ENCODE measurements around the gene UBR3.

DNA sequence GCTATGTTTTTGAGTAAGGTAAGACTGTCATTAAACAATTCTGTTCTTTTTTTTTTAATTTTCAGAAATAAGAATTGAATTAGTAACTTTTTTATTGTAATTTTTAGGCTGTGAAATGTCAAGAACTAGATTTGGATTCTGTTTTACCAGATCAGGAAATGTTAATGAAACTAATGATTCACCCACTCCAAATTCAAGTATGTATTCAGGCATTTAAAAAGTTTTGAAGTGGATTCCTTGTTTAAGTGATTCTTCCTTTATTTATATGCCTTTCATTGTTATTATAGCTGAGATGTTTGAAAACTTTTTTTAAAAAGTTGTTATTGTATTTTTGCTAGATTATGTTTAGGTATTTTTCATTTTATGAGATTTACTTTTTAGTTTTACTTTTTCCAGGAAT, 96.7 kb downstream of the UBR3 start:
- no peak for TF ChIP-seq POLR2A (IDR thresholded peaks at IDR 0.05; ENCODE audit: low read depth, low read length)
- no peak for TF ChIP-seq CEBPB (IDR thresholded peaks at IDR 0.05; ENCODE audit: low read depth, low read length)
- TF ChIP-seq RFX5 (IDR thresholded peaks at IDR 0.05; ENCODE audit: low read depth, low read length): no peak
- TF ChIP-seq, protein P1, sequence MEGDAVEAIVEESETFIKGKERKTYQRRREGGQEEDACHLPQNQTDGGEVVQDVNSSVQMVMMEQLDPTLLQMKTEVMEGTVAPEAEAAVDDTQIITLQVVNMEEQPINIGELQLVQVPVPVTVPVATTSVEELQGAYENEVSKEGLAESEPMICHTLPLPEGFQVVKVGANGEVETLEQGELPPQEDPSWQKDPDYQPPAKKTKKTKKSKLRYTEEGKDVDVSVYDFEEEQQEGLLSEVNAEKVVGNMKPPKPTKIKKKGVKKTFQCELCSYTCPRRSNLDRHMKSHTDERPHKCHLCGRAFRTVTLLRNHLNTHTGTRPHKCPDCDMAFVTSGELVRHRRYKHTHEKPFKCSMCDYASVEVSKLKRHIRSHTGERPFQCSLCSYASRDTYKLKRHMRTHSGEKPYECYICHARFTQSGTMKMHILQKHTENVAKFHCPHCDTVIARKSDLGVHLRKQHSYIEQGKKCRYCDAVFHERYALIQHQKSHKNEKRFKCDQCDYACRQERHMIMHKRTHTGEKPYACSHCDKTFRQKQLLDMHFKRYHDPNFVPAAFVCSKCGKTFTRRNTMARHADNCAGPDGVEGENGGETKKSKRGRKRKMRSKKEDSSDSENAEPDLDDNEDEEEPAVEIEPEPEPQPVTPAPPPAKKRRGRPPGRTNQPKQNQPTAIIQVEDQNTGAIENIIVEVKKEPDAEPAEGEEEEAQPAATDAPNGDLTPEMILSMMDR (conservative IDR thresholded peaks at IDR 0.05; ENCODE audit: low read depth, low read length): no peak
- TF ChIP-seq MAZ (IDR thresholded peaks at IDR 0.05; ENCODE audit: borderline replicate concordance, low read depth, low read length): no peak
- no peak for TF ChIP-seq RAD21 (IDR thresholded peaks at IDR 0.05; ENCODE audit: low read length)
- no peak for TF ChIP-seq MXI1 (IDR thresholded peaks at IDR 0.05; ENCODE audit: borderline replicate concordance, low read depth, low read length)
